Left forelimb (tissue), 1 donor: ENCODE results near the gene PTGES2.
"Not testable (repeated sequence)": the region's sequence is repeated elsewhere in the genome, so short reads cannot be mapped to it uniquely, and the experiment has no call there.

Source experiments
- DNase-seq: peaks from one replicate; pipeline ENCODE4 v3.0.0-alpha.2; 2018; ENCODE audit warnings: low spot score

Gene PTGES2

DNA sequence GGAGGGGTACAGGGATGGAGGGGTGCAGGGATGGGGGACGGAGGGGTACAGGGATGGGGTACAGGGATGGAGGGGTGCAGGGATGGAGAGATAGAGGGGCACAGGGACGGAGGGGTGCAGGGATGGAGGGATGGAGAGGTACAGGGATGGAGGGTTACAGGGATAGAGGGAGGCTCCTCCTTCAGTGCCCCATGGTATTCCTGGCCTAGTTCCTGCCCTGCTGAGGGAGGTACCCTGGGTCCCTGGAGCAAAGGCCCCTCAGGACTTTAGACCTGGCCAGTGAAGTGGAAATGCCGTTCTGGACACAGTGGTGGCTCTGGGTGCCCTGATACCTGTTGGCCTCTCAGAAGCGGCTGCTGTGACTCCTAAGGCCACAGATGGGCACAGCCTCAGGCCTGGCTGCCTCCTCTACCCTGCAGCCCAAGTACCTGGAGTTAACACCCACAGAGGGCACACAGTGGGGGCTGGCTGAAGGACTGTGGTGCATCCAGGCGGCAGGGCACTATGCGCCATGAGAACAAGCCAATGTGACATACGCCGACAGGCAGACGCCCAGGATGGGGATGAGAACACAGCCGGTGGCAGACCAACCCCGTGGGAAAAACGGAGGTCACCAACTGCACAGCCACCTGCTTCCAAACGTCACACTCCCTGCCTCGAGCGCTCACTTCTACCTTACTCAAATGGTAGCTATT is 8.4 kb downstream of the PTGES2 start:
- DNase-seq = no peak

DNA sequence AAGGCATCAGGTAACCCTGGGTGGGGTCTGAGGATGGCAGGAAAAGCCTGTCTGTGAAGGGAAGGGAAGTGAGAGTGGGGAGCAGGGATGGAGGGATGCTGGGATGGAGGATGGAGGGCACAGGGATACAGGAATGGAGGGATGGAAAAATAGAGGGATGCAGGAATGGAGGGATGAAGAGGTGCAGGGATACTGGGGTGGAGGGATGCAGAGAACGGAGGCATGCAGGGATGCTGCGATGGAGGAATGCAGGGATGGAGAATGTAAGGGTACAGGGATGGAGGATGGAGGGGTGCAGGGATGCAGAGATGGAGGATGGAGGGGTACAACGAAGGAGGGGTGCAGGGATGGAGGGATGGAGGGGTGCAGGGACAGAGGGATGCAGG is 9.1 kb downstream of the PTGES2 start:
- no peak for DNase-seq

GRCh38 chr9:128117613-128118471 is 9.7 kb downstream of the PTGES2 start:
- peak; percentile 95 for DNase-seq

GRCh38 chr9:128116104-128117083 is 11.1 kb downstream of the PTGES2 start:
- no peak for DNase-seq

- DNase-seq = no peak
Measured at GRCh38 chr9:128115187-128116103, 12.1 kb downstream of the PTGES2 start.

DNA sequence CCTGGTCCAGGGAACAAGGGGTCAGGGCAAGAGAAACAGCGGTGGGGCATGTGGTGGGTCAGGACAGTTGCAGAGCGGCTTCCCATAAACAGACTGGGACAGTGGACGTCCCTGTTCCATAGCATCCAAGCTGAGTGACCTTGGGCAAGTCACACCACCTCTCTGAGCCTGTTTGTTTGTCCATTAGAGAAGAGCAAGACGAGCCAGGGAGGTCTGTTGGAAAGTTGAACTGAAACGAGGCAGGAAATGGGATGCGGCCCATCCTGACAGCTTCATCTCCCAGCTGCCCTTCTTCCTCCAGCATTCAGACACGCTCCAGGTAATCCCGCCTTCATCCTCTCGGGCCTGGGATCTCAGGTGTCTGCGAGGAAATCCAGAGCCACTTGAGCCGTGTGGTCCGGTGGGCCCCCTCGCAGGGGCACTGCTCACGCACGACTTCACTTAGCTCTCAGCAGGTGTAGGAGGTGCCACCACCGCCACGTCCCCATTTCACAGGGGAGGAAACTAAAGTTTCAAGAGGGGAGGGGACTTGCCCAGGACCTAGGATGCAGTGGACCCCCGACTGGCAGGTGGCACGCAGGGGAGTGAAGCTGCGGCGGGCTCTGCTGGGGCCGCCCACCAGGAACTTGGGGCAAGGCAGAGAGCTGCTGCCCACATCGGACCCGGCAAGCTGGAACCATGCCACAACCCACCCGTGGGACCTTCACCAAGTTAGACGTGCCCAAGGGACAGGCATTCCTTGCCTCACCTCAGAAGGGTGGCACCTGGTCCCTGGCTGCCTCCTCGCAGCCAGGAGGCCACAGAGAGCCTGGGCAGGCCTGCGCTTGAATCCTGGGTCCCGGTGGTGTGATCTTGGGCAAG is 13.0 kb downstream of the PTGES2 start:
- no peak for DNase-seq

- DNase-seq = no peak
Measured at GRCh38 chr9:128113526-128114325, 13.8 kb downstream of the PTGES2 start.

DNA sequence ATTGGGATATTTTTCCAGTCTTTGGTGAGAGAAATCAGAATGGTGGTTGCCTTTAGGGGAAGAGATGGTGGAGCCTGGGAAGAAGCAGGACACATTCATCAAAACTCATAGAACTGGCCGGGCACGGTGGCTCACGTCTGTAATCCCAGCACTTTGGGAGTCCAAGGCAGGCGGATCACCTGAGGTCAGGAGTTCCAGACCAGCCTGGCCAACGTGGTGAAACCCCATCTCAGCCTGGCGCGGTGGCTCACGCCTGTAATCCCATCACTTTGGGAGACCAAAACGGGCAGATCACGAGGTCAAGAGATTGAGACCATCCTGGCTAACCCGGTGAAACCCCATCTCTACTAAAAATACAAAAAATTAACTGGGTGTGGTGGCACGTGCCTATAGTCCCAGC is 15.8 kb downstream of the PTGES2 start:
- not testable (repeated sequence) for DNase-seq

DNA sequence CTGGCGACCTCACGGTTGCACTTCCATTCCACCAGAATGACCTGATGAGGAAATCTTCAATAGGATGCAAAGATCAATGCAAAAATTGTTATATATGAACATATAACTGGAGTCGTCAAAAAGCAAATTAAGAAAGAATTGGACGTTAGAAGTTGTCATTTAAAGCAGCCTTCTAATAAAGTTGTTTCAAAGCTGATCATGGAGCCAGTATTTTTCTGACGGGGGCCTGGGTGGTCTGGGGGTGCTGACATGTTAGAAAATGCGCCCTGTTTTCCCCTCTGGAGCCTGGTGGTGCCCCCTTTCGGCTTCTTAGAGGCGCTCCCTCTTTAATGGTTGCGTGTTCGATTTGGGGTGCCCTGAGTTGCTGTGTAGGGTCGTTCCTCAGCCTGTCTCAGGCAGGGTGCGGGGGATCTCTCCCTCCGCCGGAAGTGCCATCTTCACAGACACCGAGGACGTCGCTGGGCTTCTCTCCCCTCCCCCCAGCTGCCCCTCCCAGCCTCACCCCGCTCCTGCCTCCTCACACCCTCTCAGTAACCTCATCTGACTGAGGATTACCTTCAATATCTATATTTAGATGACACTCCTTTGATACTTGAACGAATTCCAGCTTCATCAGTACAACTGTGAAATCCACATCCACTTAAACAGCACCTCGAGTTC is 18.3 kb downstream of the PTGES2 start:
- no peak for DNase-seq

- DNase-seq = no peak
Measured at GRCh38 chr9:128108269-128109049, 19.1 kb downstream of the PTGES2 start.

GRCh38 chr9:128107468-128108268 is 19.9 kb downstream of the PTGES2 start:
- no peak for DNase-seq

DNA sequence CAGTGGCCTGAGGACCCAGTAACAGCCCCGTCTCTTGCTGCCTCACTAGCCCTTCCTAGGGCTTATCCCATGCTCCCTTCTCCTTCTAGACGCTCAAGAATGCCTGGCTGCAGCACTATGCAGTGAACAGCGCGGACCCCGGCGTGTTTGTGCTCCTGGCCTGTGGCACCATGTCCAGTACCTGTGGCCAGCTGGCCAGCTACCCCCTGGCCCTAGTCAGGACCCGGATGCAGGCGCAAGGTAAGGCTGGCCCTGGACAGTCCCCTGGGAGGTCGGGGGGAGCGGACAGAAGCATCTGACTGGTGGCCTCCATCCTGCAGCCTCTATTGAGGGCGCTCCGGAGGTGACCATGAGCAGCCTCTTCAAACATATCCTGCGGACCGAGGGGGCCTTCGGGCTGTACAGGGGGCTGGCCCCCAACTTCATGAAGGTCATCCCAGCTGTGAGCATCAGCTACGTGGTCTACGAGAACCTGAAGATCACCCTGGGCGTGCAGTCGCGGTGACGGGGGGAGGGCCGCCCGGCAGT is 20.5 kb downstream of the PTGES2 start:
- no peak for DNase-seq

- DNase-seq = no peak
Measured at GRCh38 chr9:128106181-128106939, 21.2 kb downstream of the PTGES2 start.

GRCh38 chr9:128105538-128106175 is 21.9 kb downstream of the PTGES2 start:
- DNase-seq = no peak

- DNase-seq = no peak
Measured at GRCh38 chr9:128104171-128104618, 23.3 kb downstream of the PTGES2 start.

DNA sequence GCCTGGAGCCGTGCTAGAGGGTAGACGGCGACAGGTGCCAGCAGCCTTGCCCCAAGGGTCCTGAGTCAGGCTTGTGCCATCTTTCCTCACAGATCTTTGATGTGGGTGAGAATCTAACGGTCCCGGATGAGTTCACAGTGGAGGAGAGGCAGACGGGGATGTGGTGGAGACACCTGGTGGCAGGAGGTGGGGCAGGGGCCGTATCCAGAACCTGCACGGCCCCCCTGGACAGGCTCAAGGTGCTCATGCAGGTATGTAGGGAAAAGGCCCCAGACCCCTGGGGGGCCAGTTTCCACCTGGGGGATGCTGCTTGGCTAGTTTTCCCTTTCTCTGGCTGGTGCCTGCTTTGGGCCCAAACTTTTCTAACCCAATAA is 24.0 kb downstream of the PTGES2 start:
- no peak for DNase-seq
